ENCODE results near the gene ENOX2.

DNA sequence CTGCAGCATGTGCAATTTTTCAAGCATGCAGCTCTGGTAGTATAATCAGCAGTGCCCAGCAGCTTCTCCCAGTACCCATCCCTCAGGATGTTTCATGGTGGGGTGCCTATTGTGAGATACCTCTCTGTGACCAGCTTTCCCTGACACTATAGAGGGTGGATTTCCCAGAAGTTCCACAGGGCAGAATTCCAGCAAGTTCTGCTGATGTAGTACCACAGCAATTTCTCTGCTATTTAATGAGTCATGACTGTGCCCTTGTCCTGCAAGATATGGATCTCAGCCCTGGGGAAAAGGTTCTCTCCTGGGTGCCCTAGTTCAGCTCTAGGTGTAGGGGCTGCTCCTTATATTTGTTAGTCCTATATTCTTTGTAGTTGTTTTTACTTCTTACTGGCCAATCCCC is 174.8 kb downstream of the ENOX2 start:
- TF ChIP-seq, protein P1, sequence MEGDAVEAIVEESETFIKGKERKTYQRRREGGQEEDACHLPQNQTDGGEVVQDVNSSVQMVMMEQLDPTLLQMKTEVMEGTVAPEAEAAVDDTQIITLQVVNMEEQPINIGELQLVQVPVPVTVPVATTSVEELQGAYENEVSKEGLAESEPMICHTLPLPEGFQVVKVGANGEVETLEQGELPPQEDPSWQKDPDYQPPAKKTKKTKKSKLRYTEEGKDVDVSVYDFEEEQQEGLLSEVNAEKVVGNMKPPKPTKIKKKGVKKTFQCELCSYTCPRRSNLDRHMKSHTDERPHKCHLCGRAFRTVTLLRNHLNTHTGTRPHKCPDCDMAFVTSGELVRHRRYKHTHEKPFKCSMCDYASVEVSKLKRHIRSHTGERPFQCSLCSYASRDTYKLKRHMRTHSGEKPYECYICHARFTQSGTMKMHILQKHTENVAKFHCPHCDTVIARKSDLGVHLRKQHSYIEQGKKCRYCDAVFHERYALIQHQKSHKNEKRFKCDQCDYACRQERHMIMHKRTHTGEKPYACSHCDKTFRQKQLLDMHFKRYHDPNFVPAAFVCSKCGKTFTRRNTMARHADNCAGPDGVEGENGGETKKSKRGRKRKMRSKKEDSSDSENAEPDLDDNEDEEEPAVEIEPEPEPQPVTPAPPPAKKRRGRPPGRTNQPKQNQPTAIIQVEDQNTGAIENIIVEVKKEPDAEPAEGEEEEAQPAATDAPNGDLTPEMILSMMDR (conservative IDR thresholded peaks at IDR 0.05; ENCODE audit: low read length) = no peak
- no peak for TF ChIP-seq EZH2phosphoT487 (IDR thresholded peaks at IDR 0.05; ENCODE audit: borderline replicate concordance)
